H1 (cell line): ENCODE data around the gene CDH6. TPM values are rescaled to one million over a fixed set of nuclear protein-coding genes. Genes with fewer than 3 reads are reported as not detected.

Experiments
- CTCF ChIA-PET: fragments of 300-600 bp; sonication (Branson Sonifier 250); formaldehyde crosslinking; loops from one replicate; lab custom pipeline; 2021; ENCODE audit not compliant: partially characterized antibody; lab: Charles Lee
- POLR2A ChIA-PET: fragments of 300-600 bp; sonication (Branson Sonifier 250); formaldehyde crosslinking; loops from one replicate; lab custom pipeline; 2021; ENCODE audit warnings: inconsistent platforms; ENCODE audit not compliant: partially characterized antibody; lab: Charles Lee
- DNase-seq, 2 experiments: peaks; one replicate each; pipeline versions ENCODE4 v3.0.0 to v3.0.0-alpha.2; 2010 to 2022; ENCODE audit warnings: low spot score in 2 of 2, low read depth in 1 of 2, mixed read lengths in 1 of 2
- FAIRE-seq: peaks from 2 replicates; lab custom pipeline; 2011; peaks lifted over from hg19 to GRCh38; lab: Jason Lieb, UNC
- H2AFZ ChIP-seq: 2 replicates; pipeline ENCODE4 v1.8.1; 2012; ENCODE audit warnings: low read length, inconsistent platforms
- H2AK5ac ChIP-seq: 2 replicates; pipeline ENCODE4 v1.6.1; 2013; ENCODE audit warnings: low read depth, low read length
- H2BK120ac ChIP-seq: replicated peaks from 2 replicates; pipeline ENCODE3; 2013; ENCODE audit warnings: low read depth, low read length, inconsistent platforms
- H2BK12ac ChIP-seq: 2 replicates; pipeline ENCODE4 v1.6.1; 2013; ENCODE audit warnings: low read depth, low read length
- H2BK15ac ChIP-seq: 2 replicates; pipeline ENCODE4 v1.6.1; 2013; ENCODE audit warnings: low read length
- H2BK20ac ChIP-seq: 2 replicates; pipeline ENCODE4 v1.6.1; 2013; ENCODE audit warnings: low read length
- H2BK5ac ChIP-seq: 2 replicates; pipeline ENCODE4 v1.6.1; 2013; ENCODE audit warnings: low read depth, low read length
- H3K14ac ChIP-seq: 2 replicates; pipeline ENCODE4 v1.6.1; 2013; ENCODE audit warnings: inconsistent platforms; ENCODE audit not compliant: insufficient read length
- H3K18ac ChIP-seq: 2 replicates; pipeline ENCODE4 v1.6.1; 2013; ENCODE audit warnings: low read length; ENCODE audit errors: extremely low read depth
- H3K23ac ChIP-seq: 2 replicates; pipeline ENCODE4 v1.6.1; 2013; ENCODE audit warnings: inconsistent platforms; ENCODE audit not compliant: insufficient read length
- H3K23me2 ChIP-seq: 2 replicates; pipeline ENCODE4 v1.6.1; 2013; ENCODE audit warnings: low read depth, low read length
- H3K27ac ChIP-seq: 2 replicates; pipeline ENCODE4 v1.6.1; 2011; ENCODE audit warnings: low read depth, low read length, inconsistent platforms
- H3K27me3 ChIP-seq, 4 experiments: replicated peaks in 1 of 4; 1 replicate in 1 of 4; 2 replicates in 3 of 4; pipeline versions ENCODE4 v1.6.1 to v1.8.1; 2011 to 2013; ENCODE audit warnings: low read length in 3 of 4, mild to moderate bottlenecking in 3 of 4, inconsistent platforms in 2 of 4, mixed read lengths in 2 of 4, moderate library complexity in 1 of 4; ENCODE audit not compliant: control insufficient read depth in 3 of 4, insufficient read depth in 3 of 4; ENCODE audit errors: extremely low read depth in 1 of 4
- H3K36me3 ChIP-seq, 4 experiments: 2 replicates each; pipeline versions ENCODE4 v1.6.1 to v1.8.1; 2011 to 2013; ENCODE audit warnings: mild to moderate bottlenecking in 4 of 4, low read length in 3 of 4, moderate library complexity in 2 of 4, control low read depth in 1 of 4, inconsistent platforms in 1 of 4; ENCODE audit not compliant: insufficient read depth in 4 of 4, control insufficient read depth in 2 of 4
- H3K4ac ChIP-seq: replicated peaks from 2 replicates; pipeline ENCODE3; 2013; ENCODE audit warnings: low read length, low read depth, mixed read lengths, inconsistent platforms; ENCODE audit not compliant: insufficient read length
- H3K4me1 ChIP-seq, 4 experiments: replicated peaks in 1 of 4; 1 replicate in 1 of 4; 2 replicates in 3 of 4; pipeline versions ENCODE4 v1.6.1 to v1.8.1; 2011 to 2013; ENCODE audit warnings: low read length in 3 of 4, inconsistent platforms in 2 of 4, mixed read lengths in 1 of 4; ENCODE audit not compliant: insufficient read depth in 4 of 4, control insufficient read depth in 3 of 4
- H3K4me2 ChIP-seq, 2 experiments: 2 replicates each; pipeline versions ENCODE4 v1.6.1 to v1.8.1; 2011 to 2013; ENCODE audit warnings: low read depth in 2 of 2, low read length in 2 of 2, control low read depth in 1 of 2, inconsistent platforms in 1 of 2, mild to moderate bottlenecking in 1 of 2; ENCODE audit not compliant: insufficient read depth in 1 of 2
- H3K4me3 ChIP-seq, 4 experiments: fragments of 200-600, 300-600 bp in 1 of 4; sonication (generic), shearing (Covaris generic), sonication (Bioruptor Twin) in 1 of 4; 2 replicates each; pipeline versions ENCODE4 v1.5.1 to v1.8.1; 2011 to 2016; ENCODE audit warnings: low read length in 4 of 4, low read depth in 3 of 4, control low read depth in 2 of 4, inconsistent platforms in 2 of 4, mild to moderate bottlenecking in 2 of 4, mixed read lengths in 1 of 4, moderate library complexity in 1 of 4; ENCODE audit not compliant: insufficient read depth in 2 of 4; ENCODE audit errors: extremely low read depth in 1 of 4
- H3K56ac ChIP-seq: replicated peaks from 2 replicates; pipeline ENCODE3; 2013; ENCODE audit warnings: low read depth, mild to moderate bottlenecking, mixed read lengths, low read length, inconsistent platforms; ENCODE audit not compliant: insufficient read length
- H3K79me1 ChIP-seq: 2 replicates; pipeline ENCODE4 v1.6.1; 2013; ENCODE audit warnings: low read depth, low read length, control low read depth
- H3K79me2 ChIP-seq, 2 experiments: 2 replicates each; pipeline versions ENCODE4 v1.6.1 to v1.8.1; 2012 to 2013; ENCODE audit warnings: low read length in 2 of 2, mild to moderate bottlenecking in 2 of 2, inconsistent platforms in 1 of 2; ENCODE audit not compliant: insufficient read depth in 2 of 2, control insufficient read depth in 1 of 2
- H3K9ac ChIP-seq, 4 experiments: replicated peaks in 1 of 4; 1 replicate in 1 of 4; 2 replicates in 3 of 4; pipeline versions ENCODE4 v1.6.1 to v1.8.1; 2011 to 2013; ENCODE audit warnings: low read depth in 3 of 4, low read length in 3 of 4, control low read depth in 2 of 4, mild to moderate bottlenecking in 2 of 4, moderate library complexity in 2 of 4, inconsistent platforms in 1 of 4; ENCODE audit errors: extremely low read depth in 1 of 4
- H3K9me3 ChIP-seq, 2 experiments: 2 replicates each; pipeline versions ENCODE4 v1.6.1 to v1.8.1; 2012 to 2013; ENCODE audit warnings: mild to moderate bottlenecking in 2 of 2, moderate library complexity in 2 of 2, control low read depth in 1 of 2, inconsistent platforms in 1 of 2, low read depth in 1 of 2, low read length in 1 of 2, mixed read lengths in 1 of 2; ENCODE audit not compliant: insufficient read depth in 2 of 2
- H4K20me1 ChIP-seq, 2 experiments: replicated peaks in 1 of 2; 2 replicates each; pipeline versions ENCODE3 to v1.8.1; 2011 to 2013; ENCODE audit warnings: inconsistent platforms in 2 of 2, low read length in 2 of 2, mild to moderate bottlenecking in 1 of 2; ENCODE audit not compliant: insufficient read depth in 2 of 2, control insufficient read depth in 1 of 2
- H4K5ac ChIP-seq: 2 replicates; pipeline ENCODE4 v1.6.1; 2013; ENCODE audit warnings: low read length, low read depth, mixed read lengths, inconsistent platforms; ENCODE audit not compliant: insufficient read length
- H4K8ac ChIP-seq: 2 replicates; pipeline ENCODE4 v1.8.0; 2013; ENCODE audit warnings: mild to moderate bottlenecking, moderate library complexity, low read length, inconsistent platforms; ENCODE audit not compliant: insufficient read depth; ENCODE audit errors: extremely low read depth
- H4K91ac ChIP-seq: replicated peaks from 2 replicates; pipeline ENCODE3; 2013; ENCODE audit warnings: low read length, mixed read lengths, inconsistent platforms; ENCODE audit not compliant: insufficient read length
- CHD2 ChIP-seq: IDR thresholded peaks from 2 replicates; pipeline ENCODE4 v1.6.1; 2012; ENCODE audit warnings: low read length, improper control_type of control experiment
- CTBP2 ChIP-seq: IDR thresholded peaks from 2 replicates; pipeline ENCODE4 v1.7.0; 2011; ENCODE audit warnings: borderline replicate concordance, mild to moderate bottlenecking, moderate library complexity, mixed read lengths, low read length; ENCODE audit not compliant: insufficient read depth, insufficient read length
- EP300 ChIP-seq, 2 experiments: IDR thresholded peaks; 1 replicate in 1 of 2; 2 replicates in 1 of 2; pipeline ENCODE4 v1.6.1; 2011 to 2012; ENCODE audit warnings: low read depth in 2 of 2, low read length in 2 of 2, mild to moderate bottlenecking in 2 of 2, borderline replicate concordance in 1 of 2, inconsistent platforms in 1 of 2, moderate library complexity in 1 of 2
- GTF2F1 ChIP-seq: IDR thresholded peaks from 2 replicates; pipeline ENCODE4 v1.6.1; 2012; ENCODE audit warnings: low read depth, low read length, improper control_type of control experiment, borderline replicate concordance
- HDAC6 ChIP-seq: IDR thresholded peaks from one replicate; pipeline ENCODE4 v1.7.1; 2012; ENCODE audit warnings: low read depth, mild to moderate bottlenecking, inconsistent platforms, low read length, moderate library complexity
- JUN ChIP-seq: IDR thresholded peaks from 2 replicates; pipeline ENCODE4 v1.6.1; 2011; ENCODE audit warnings: low read depth, mild to moderate bottlenecking, improper control_type of control experiment, low read length
- KDM5A ChIP-seq: fragments of 200-600 bp; IDR thresholded peaks from 2 replicates; pipeline ENCODE4 v1.7.1; 2012; ENCODE audit warnings: mild to moderate bottlenecking, low read length, inconsistent platforms, mixed read lengths
- RFX5 ChIP-seq: IDR thresholded peaks from 2 replicates; pipeline ENCODE4 v1.6.1; 2011; ENCODE audit warnings: low read depth, low read length, improper control_type of control experiment, borderline replicate concordance
- RXRA ChIP-seq: IDR thresholded peaks from 2 replicates; pipeline ENCODE4 v1.6.1; 2011; ENCODE audit warnings: low read depth, mild to moderate bottlenecking, low read length, moderate library complexity; ENCODE audit not compliant: insufficient read depth
- SP1 ChIP-seq: IDR thresholded peaks from 2 replicates; pipeline ENCODE4 v1.6.1; 2011; ENCODE audit warnings: low read depth, low read length
- SP4 ChIP-seq: IDR thresholded peaks from 2 replicates; pipeline ENCODE4 v1.6.1; 2012; ENCODE audit warnings: low read length, inconsistent platforms
- SUZ12 ChIP-seq: fragments of 200-600 bp; sonication (generic); IDR thresholded peaks from 2 replicates; pipeline ENCODE4 v1.6.1; 2012; ENCODE audit warnings: mild to moderate bottlenecking, inconsistent platforms, low read length, moderate library complexity, mixed read lengths
- TCF12 ChIP-seq: IDR thresholded peaks from 2 replicates; pipeline ENCODE4 v1.6.1; 2011; ENCODE audit warnings: low read depth, mild to moderate bottlenecking, low read length
- YY1 ChIP-seq: IDR thresholded peaks from 2 replicates; pipeline ENCODE4 v1.6.1; 2011; ENCODE audit warnings: low read depth, mild to moderate bottlenecking, low read length
- polyA plus RNA-seq, 7 experiments: library from polyadenylated mRNA; depleted of rRNA in 3 of 7; stranded (reverse) in 5 of 7; unstranded in 2 of 7; fragments of >200 nt in 5 of 7; fragments of 200-250 nt in 2 of 7; gene quantifications; 1 replicate in 5 of 7; 2 replicates in 1 of 7; 4 replicates in 1 of 7; pipeline versions ENCODE4 v1.2.1 to v1.2.3, GENCODE V29; 2011 to 2013; ENCODE audit warnings: missing spikeins in 2 of 7, mixed read lengths in 2 of 7
- total RNA-seq: library from RNA; stranded (reverse); fragmentation: NEBNext Ultra II Directional; extraction: Animal tissue kit (Norgen Biotek cat#: 25700); gene quantifications from 2 replicates; pipeline ENCODE4 v1.2.1, GENCODE V29; 2021

CDH6 gene
- total and polyA plus RNA-seq, 2 of the 8 experiments (the other 6 are each of a cell fraction or from before 2014, with no cell fraction given): 1.4 to 1.9 TPM

DNA sequence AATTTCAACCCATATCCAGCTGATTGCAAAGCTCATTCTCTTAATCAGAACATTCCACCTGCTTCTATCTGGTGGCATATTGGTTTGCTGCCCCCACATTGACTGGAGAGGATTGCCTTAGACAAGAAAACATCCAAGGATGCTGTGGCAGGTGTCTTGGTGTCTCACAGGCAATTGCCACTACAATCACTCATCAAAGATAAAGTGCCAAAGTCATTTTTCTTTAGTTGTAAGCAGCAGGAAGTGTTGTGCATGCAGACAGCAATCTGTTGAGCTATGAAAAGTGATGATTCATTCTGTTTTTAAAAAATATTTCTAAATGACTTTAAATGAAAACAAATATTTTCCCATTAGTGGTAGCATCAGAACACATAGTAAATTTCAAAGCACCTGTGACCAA is 53.9 kb downstream of the CDH6 start:
- CTCF ChIA-PET: interaction anchor here (0.5 to 1.8 kb wide), 6 partner anchors 11 to 444 kb away, joined by 3 to 9 read pairs (median 3); no protein-coding TSS in a partner anchor
- Histone ChIP-seq H4K91ac (no peak overlapping the region), H2BK12ac (no peak overlapping the region), H3K9ac (no peak overlapping the region), H4K8ac (no peak overlapping the region), H3K4me1 (no peaks in the 10 kb centered on the region), H2AFZ (no peak overlapping the region), H3K4ac (no peak overlapping the region), H2BK15ac (no peak overlapping the region), H3K27me3 (no peaks in the 10 kb centered on the region), H3K18ac (no peak overlapping the region), H4K20me1 (no peaks in the 10 kb centered on the region), H2BK120ac (no peak overlapping the region), H3K14ac (no peak overlapping the region), H3K27ac (no peak overlapping the region), H3K9me3 (no peaks in the 10 kb centered on the region), H2AK5ac (no peak overlapping the region), H3K23me2 (no peaks in the 10 kb centered on the region), H3K79me1 (no peaks in the 10 kb centered on the region), H4K5ac (no peak overlapping the region), H2BK5ac (no peak overlapping the region), H3K23ac (no peak overlapping the region), H3K4me2 (no peak overlapping the region), H3K79me2 (no peaks in the 10 kb centered on the region), H2BK20ac (no peak overlapping the region), H3K36me3 (no peaks in the 10 kb centered on the region), H3K56ac (no peak overlapping the region), H3K4me3 (no peak overlapping the region)
- FAIRE-seq (no peak), DNase-seq (no peak)
- POLR2A ChIA-PET: no interaction called here
- TF ChIP-seq GTF2F1 (no peak), CHD2 (no peak), HDAC6 (no peak), SP4 (no peak), EP300 (IDR thresholded peaks at IDR 0.05; ENCODE audit: borderline replicate concordance in 1 of 2, low read depth in 2 of 2, low read length in 2 of 2) (no peak), YY1 (no peak), CTBP2 (no peak), JUN (no peak), SUZ12 (no peak), TCF12 (no peak), RFX5 (no peak), RXRA (no peak), KDM5A (no peak), SP1 (no peak)
